Dermis blood vessel endothelial cell (primary cell): Measurements from ENCODE around the gene UGCG. TPM values are rescaled to one million over a fixed set of nuclear protein-coding genes. Genes with fewer than 3 reads are reported as not detected.
"Not testable (repeated sequence)": the region's sequence is repeated elsewhere in the genome, so short reads cannot be mapped to it uniquely, and the experiment has no call there.

ENCODE experiments used
- DNase-seq: peaks from one replicate; pipeline ENCODE4 v3.0.0; 2010
- total RNA-seq: library from RNA; depleted of rRNA; stranded (reverse); fragments of >200 nt; gene quantifications from 2 replicates; pipeline ENCODE4 v1.2.3, GENCODE V29; 2014

Gene UGCG
- total RNA-seq, 1 donor from 2014 or later = 112 TPM

DNA sequence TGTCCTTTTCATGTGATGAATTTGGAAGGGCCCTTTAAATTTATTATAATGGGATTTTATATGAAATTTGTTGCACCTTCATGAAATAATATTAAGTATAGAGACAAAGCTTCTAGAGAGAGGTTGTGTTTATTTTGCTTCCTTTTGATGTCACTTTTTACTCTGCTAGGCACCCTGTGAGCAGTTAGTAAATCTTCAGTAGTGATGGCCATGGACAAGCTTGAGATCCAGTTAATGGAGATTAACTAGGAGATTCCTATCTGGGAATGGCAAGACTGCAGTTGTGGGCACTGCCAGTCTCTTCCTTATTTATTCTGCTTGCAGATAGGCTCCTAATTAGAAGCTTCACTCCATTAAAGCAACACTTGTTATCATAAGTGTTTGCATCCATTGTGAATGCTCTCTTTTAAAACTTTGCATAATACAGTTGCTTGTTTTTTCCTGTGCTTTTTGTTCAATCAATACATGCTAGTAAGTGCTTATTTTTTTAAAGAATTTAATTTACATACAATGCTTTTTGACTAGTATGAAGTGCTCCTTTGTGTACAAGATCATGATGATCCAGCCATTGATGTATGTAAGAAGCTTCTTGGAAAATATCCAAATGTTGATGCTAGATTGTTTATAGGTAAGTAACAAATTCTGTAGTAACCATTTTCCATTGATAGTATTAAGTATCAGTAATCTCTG lies 25.9 kb downstream of the UGCG start:
- no peak for DNase-seq

DNA sequence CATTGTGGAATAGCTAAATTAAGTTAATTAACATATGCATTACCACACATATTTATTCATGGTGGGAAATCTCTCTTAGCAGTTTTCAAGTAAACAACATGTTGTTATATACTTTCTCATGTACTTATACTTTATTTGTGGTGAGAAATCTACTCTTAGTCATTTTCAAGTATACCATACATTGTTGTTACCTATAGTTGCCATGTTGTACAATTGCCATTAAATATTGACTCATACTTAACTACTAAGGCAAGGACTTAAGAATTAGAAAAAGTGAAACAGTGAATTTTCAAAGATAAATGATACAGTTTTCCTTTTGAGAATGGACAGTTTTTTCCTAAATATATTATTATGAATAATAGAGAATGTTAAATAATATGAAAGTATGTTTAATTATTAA lies 27.7 kb downstream of the UGCG start:
- no peak for DNase-seq

GRCh38 chr9:111925017-111925770 lies 28.6 kb downstream of the UGCG start:
- no peak for DNase-seq

DNA sequence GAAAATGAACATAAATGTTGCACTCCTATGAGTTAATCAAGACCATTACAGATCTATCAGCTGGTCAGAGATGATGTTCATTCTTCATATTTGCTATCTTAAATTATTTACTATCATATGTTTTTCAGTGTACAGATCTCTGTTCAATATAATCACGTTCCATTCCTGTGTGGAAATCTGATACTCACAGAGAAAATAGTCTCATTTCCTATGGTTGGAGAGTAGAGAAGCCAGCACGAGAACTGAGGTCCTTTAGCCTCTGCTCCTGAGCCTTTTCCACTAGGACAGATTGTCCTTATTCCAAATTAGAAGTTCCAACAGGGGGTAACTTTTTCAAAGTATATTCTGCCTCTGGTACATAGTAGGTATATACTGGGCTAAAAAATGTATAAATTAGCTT lies 29.2 kb downstream of the UGCG start:
- peak; percentile 46 for DNase-seq

DNA sequence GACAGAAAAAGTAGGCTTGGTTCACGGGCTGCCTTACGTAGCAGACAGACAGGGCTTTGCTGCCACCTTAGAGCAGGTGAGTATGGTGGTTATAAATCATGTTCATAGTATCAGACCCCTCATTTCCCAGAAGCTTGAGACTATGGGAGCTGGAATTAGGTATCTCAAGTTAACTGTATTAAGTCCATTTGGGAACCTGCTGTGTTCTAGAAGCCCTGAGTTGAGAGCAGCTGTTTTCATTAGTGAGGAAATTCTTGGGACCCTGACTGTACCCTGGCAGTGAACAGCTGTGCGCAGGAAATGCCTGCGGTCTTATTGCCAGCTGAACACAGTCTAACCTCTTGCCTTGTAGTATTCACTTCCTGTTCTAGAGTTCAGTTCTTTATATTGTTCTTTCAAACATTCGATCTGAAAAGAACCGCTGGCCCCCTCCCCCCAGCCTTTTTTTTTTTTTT lies 29.8 kb downstream of the UGCG start:
- DNase-seq = peak; percentile 96

DNA sequence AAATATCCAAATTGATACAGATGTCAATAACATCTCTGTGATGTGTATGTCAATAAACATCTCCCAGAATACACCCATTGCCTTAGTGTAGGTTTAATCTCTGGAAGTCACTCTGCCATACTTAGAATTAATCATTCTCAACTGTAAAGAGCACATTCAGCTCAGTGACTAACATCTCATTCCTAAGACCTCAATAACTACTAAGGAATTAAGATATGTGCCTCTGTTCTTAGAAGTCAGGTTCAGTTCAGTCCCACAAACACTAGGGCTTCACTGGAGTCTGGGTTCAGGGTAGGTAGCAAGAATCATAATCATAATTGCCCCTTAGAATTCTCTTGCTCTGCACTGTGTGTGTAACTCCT lies 31.7 kb downstream of the UGCG start:
- DNase-seq = no peak

- no peak for DNase-seq
Measured at GRCh38 chr9:111934747-111935146, 38.1 kb downstream of the UGCG start.

GRCh38 chr9:111936391-111936790 lies 39.8 kb downstream of the UGCG start:
- no peak for DNase-seq

DNA sequence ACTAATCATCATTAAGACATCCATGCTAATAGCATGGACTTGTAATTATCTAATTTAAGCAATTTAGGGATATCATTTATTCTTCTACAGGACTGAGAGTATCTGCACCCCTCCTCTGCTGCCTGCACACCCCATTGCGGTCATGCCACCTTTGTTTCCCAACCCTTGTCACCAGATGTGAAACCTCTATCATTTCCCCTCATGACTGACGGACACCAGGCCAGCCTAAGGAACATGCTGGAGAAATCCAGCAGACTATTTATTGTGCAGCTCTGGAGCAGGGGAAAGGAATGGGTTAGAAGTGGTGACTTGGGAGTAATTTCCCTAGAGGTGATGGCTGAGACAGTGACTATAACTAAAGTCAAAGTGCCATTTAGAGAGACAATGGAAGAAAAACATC lies 40.7 kb downstream of the UGCG start:
- DNase-seq = no peak

- DNase-seq = peak; percentile 55
Measured at GRCh38 chr9:111937781-111938426, 41.3 kb downstream of the UGCG start.

- DNase-seq = no peak
Measured at GRCh38 chr9:111938427-111938800, 41.8 kb downstream of the UGCG start.

DNA sequence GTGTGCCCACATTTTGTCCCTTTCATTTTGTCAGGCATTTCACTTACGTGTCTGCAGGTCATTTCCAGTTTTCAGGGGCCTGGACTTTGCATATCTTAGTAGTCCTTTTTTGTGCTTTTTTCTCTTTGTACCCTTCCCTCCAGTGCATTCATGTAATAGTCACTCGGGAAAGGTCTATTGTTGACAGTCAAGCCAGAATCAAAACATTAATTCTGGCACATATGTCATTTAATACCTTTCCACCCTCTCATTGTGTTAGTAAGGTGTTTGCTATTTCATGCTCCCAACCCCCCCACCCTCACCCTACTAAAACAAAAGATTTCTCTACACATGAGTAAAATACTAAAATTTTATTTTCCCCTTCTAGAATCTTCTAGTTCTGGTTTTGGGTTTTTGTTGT lies 42.7 kb downstream of the UGCG start:
- no peak for DNase-seq

DNA sequence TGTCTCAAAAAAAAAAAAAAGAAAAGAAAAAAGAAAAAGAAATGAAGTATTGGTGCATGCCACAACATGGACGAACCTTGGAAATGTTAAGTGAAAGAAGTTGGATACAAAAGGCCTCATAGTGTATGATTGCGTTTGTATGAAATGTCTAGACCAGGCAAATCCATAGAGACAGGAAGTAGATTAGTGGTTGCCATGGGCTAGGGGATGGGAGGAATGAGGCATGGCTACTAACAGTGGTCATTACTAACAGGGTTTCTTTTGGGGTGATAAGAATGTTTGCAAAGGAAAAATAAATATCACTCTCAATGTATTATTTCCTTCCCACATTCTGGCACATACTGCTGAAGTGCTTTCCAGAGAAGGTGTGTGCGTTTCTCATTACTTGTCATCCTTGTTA lies 44.1 kb downstream of the UGCG start:
- DNase-seq = peak; percentile 22

DNA sequence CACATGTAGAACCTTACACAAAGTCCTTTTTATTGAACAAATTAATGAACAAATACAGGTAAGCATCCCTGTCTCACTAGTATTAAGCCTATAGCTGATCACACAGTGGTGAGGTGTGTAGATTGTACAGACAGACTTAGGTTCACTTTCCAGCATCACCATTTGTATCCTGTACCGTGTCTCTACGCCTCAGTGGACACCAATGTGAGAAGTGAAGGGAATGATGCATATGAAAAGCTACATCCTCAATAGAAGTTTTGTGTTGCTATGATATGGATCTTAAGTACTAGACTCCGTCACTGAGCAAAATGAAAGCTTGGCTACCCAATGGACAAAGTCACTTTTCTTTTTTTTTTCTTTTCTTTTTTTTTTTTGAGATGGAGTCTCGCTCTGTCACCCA lies 46.6 kb downstream of the UGCG start:
- no peak for DNase-seq

DNA sequence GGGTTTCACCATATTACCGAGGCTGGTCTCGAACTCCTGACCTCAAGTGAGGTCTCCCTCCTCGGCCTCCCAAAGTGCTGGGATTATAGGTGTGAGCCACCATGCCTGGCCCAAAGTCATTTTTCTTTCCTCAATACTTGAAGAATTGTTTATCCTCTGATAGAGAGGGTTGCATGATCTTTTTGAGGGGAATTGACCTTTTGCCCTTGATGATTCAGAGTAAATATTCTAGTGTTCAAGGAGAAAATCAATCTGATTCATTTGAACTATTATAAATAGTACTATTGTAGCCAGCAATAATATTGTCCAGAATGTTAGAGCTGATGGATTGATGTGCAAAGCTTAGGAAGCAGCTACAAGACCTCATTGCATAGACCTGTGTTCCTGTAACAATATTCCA lies 47.1 kb downstream of the UGCG start:
- DNase-seq = no peak

DNA sequence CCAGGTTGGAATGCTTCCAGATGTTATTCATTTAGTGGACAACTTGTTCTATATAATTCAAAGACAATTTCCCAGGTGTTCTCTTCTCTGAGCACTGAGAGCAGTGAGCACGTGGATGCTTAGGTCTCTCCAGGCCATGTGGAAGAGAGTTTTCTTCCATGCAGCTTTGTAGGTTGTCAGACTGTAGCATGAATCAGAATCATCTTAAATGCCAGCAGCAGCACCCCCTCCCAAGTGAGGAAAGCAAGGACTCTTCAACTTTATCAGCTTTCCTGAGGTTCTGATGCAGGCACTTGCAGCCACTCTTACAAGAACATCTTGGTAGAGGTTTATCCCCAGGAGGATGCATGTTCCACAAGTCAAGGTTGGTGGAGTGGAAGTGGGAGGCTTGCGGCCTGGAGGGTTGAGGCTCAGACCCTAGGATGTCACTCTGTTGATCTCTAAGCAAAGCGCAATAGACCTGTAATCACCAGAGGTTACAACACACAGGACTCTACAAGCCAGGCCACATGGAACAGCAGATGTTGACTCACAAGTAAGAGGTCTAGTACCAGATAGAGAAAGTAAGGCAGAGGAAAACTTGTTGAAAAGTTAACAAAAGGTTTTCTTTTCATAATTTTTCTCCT lies 47.7 kb downstream of the UGCG start:
- DNase-seq = no peak

DNA sequence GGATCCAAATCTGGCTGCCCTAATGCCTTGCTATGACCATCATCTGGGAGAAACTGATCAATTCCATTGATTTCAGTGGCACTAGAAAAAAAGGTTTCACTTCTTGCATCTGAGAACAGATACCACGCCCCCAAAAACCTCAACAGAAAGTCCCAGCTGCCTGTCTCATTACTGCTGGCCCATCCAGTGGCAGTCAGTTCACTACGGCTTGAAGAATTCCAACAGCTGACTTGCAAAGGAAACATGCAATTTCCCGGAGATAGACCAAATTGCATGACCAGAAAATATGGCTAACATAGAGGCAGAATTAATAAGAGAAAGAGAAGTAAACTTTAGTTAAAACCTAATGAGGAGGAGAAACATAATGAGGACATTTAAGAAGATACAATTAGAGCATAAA lies 48.6 kb downstream of the UGCG start:
- DNase-seq = peak; percentile 79

- DNase-seq = not testable (repeated sequence)
Measured at GRCh38 chr9:111948109-111948508, 51.5 kb downstream of the UGCG start.

GRCh38 chr9:111948951-111949350 lies 52.3 kb downstream of the UGCG start:
- no peak for DNase-seq

DNA sequence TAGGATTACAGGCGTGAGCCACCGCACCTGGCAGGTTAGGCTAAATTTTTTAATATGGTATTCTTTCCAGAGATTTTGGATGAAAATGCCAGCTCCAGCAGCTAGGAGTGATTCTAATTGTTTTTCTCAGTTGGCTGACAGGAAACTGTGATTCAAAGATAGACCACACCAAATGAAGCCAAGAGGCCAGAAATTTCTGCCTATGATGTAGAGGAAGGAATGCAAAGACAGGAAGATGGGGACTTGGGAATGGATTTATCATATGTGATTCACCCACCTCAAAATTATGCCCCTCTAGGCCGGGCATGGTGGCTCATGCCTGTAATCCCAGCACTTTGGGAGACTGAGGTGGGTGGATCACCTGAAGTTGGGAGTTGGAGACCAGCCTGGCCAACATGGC lies 53.3 kb downstream of the UGCG start:
- peak; percentile 59 for DNase-seq

GRCh38 chr9:111952559-111952958 lies 55.9 kb downstream of the UGCG start:
- DNase-seq = peak; percentile 78

GRCh38 chr9:111953444-111953843 lies 56.8 kb downstream of the UGCG start:
- no peak for DNase-seq

- DNase-seq = no peak
Measured at GRCh38 chr9:111955048-111955447, 58.4 kb downstream of the UGCG start.
